H1 (cell line): ENCODE data around the gene ACOT2. TPM values are rescaled to one million over a fixed set of nuclear protein-coding genes. Genes with fewer than 3 reads are reported as not detected.
"Not testable (repeated sequence)": the region's sequence is repeated elsewhere in the genome, so short reads cannot be mapped to it uniquely, and the experiment has no call there.

Source experiments
- CTCF ChIA-PET: fragments of 300-600 bp; sonication (Branson Sonifier 250); formaldehyde crosslinking; loops from one replicate; lab custom pipeline; 2021; ENCODE audit not compliant: partially characterized antibody; lab: Charles Lee
- POLR2A ChIA-PET: fragments of 300-600 bp; sonication (Branson Sonifier 250); formaldehyde crosslinking; loops from one replicate; lab custom pipeline; 2021; ENCODE audit warnings: inconsistent platforms; ENCODE audit not compliant: partially characterized antibody; lab: Charles Lee
- DNase-seq, 2 experiments: peaks; one replicate each; pipeline versions ENCODE4 v3.0.0 to v3.0.0-alpha.2; 2010 to 2022; ENCODE audit warnings: low spot score in 2 of 2, low read depth in 1 of 2, mixed read lengths in 1 of 2
- FAIRE-seq: peaks from 2 replicates; lab custom pipeline; 2011; peaks lifted over from hg19 to GRCh38; lab: Jason Lieb, UNC
- H2AFZ ChIP-seq: 2 replicates; pipeline ENCODE4 v1.8.1; 2012; ENCODE audit warnings: low read length, inconsistent platforms
- H2AK5ac ChIP-seq: 2 replicates; pipeline ENCODE4 v1.6.1; 2013; ENCODE audit warnings: low read depth, low read length
- H2BK120ac ChIP-seq: replicated peaks from 2 replicates; pipeline ENCODE3; 2013; ENCODE audit warnings: low read depth, low read length, inconsistent platforms
- H2BK12ac ChIP-seq: 2 replicates; pipeline ENCODE4 v1.6.1; 2013; ENCODE audit warnings: low read depth, low read length
- H2BK15ac ChIP-seq: 2 replicates; pipeline ENCODE4 v1.6.1; 2013; ENCODE audit warnings: low read length
- H2BK20ac ChIP-seq: 2 replicates; pipeline ENCODE4 v1.6.1; 2013; ENCODE audit warnings: low read length
- H2BK5ac ChIP-seq: 2 replicates; pipeline ENCODE4 v1.6.1; 2013; ENCODE audit warnings: low read depth, low read length
- H3K14ac ChIP-seq: 2 replicates; pipeline ENCODE4 v1.6.1; 2013; ENCODE audit warnings: inconsistent platforms; ENCODE audit not compliant: insufficient read length
- H3K18ac ChIP-seq: 2 replicates; pipeline ENCODE4 v1.6.1; 2013; ENCODE audit warnings: low read length; ENCODE audit errors: extremely low read depth
- H3K23ac ChIP-seq: 2 replicates; pipeline ENCODE4 v1.6.1; 2013; ENCODE audit warnings: inconsistent platforms; ENCODE audit not compliant: insufficient read length
- H3K23me2 ChIP-seq: 2 replicates; pipeline ENCODE4 v1.6.1; 2013; ENCODE audit warnings: low read depth, low read length
- H3K27ac ChIP-seq: 2 replicates; pipeline ENCODE4 v1.6.1; 2011; ENCODE audit warnings: low read depth, low read length, inconsistent platforms
- H3K27me3 ChIP-seq, 4 experiments: replicated peaks in 1 of 4; 1 replicate in 1 of 4; 2 replicates in 3 of 4; pipeline versions ENCODE4 v1.6.1 to v1.8.1; 2011 to 2013; ENCODE audit warnings: low read length in 3 of 4, mild to moderate bottlenecking in 3 of 4, inconsistent platforms in 2 of 4, mixed read lengths in 2 of 4, moderate library complexity in 1 of 4; ENCODE audit not compliant: control insufficient read depth in 3 of 4, insufficient read depth in 3 of 4; ENCODE audit errors: extremely low read depth in 1 of 4
- H3K36me3 ChIP-seq, 4 experiments: 2 replicates each; pipeline versions ENCODE4 v1.6.1 to v1.8.1; 2011 to 2013; ENCODE audit warnings: mild to moderate bottlenecking in 4 of 4, low read length in 3 of 4, moderate library complexity in 2 of 4, control low read depth in 1 of 4, inconsistent platforms in 1 of 4; ENCODE audit not compliant: insufficient read depth in 4 of 4, control insufficient read depth in 2 of 4
- H3K4ac ChIP-seq: replicated peaks from 2 replicates; pipeline ENCODE3; 2013; ENCODE audit warnings: low read length, low read depth, mixed read lengths, inconsistent platforms; ENCODE audit not compliant: insufficient read length
- H3K4me1 ChIP-seq, 4 experiments: replicated peaks in 1 of 4; 1 replicate in 1 of 4; 2 replicates in 3 of 4; pipeline versions ENCODE4 v1.6.1 to v1.8.1; 2011 to 2013; ENCODE audit warnings: low read length in 3 of 4, inconsistent platforms in 2 of 4, mixed read lengths in 1 of 4; ENCODE audit not compliant: insufficient read depth in 4 of 4, control insufficient read depth in 3 of 4
- H3K4me2 ChIP-seq, 2 experiments: 2 replicates each; pipeline versions ENCODE4 v1.6.1 to v1.8.1; 2011 to 2013; ENCODE audit warnings: low read depth in 2 of 2, low read length in 2 of 2, control low read depth in 1 of 2, inconsistent platforms in 1 of 2, mild to moderate bottlenecking in 1 of 2; ENCODE audit not compliant: insufficient read depth in 1 of 2
- H3K4me3 ChIP-seq, 4 experiments: fragments of 200-600, 300-600 bp in 1 of 4; sonication (generic), shearing (Covaris generic), sonication (Bioruptor Twin) in 1 of 4; 2 replicates each; pipeline versions ENCODE4 v1.5.1 to v1.8.1; 2011 to 2016; ENCODE audit warnings: low read length in 4 of 4, low read depth in 3 of 4, control low read depth in 2 of 4, inconsistent platforms in 2 of 4, mild to moderate bottlenecking in 2 of 4, mixed read lengths in 1 of 4, moderate library complexity in 1 of 4; ENCODE audit not compliant: insufficient read depth in 2 of 4; ENCODE audit errors: extremely low read depth in 1 of 4
- H3K56ac ChIP-seq: replicated peaks from 2 replicates; pipeline ENCODE3; 2013; ENCODE audit warnings: low read depth, mild to moderate bottlenecking, mixed read lengths, low read length, inconsistent platforms; ENCODE audit not compliant: insufficient read length
- H3K79me1 ChIP-seq: 2 replicates; pipeline ENCODE4 v1.6.1; 2013; ENCODE audit warnings: low read depth, low read length, control low read depth
- H3K79me2 ChIP-seq, 2 experiments: 2 replicates each; pipeline versions ENCODE4 v1.6.1 to v1.8.1; 2012 to 2013; ENCODE audit warnings: low read length in 2 of 2, mild to moderate bottlenecking in 2 of 2, inconsistent platforms in 1 of 2; ENCODE audit not compliant: insufficient read depth in 2 of 2, control insufficient read depth in 1 of 2
- H3K9ac ChIP-seq, 4 experiments: replicated peaks in 1 of 4; 1 replicate in 1 of 4; 2 replicates in 3 of 4; pipeline versions ENCODE4 v1.6.1 to v1.8.1; 2011 to 2013; ENCODE audit warnings: low read depth in 3 of 4, low read length in 3 of 4, control low read depth in 2 of 4, mild to moderate bottlenecking in 2 of 4, moderate library complexity in 2 of 4, inconsistent platforms in 1 of 4; ENCODE audit errors: extremely low read depth in 1 of 4
- H3K9me3 ChIP-seq, 2 experiments: 2 replicates each; pipeline versions ENCODE4 v1.6.1 to v1.8.1; 2012 to 2013; ENCODE audit warnings: mild to moderate bottlenecking in 2 of 2, moderate library complexity in 2 of 2, control low read depth in 1 of 2, inconsistent platforms in 1 of 2, low read depth in 1 of 2, low read length in 1 of 2, mixed read lengths in 1 of 2; ENCODE audit not compliant: insufficient read depth in 2 of 2
- H4K20me1 ChIP-seq, 2 experiments: replicated peaks in 1 of 2; 2 replicates each; pipeline versions ENCODE3 to v1.8.1; 2011 to 2013; ENCODE audit warnings: inconsistent platforms in 2 of 2, low read length in 2 of 2, mild to moderate bottlenecking in 1 of 2; ENCODE audit not compliant: insufficient read depth in 2 of 2, control insufficient read depth in 1 of 2
- H4K5ac ChIP-seq: 2 replicates; pipeline ENCODE4 v1.6.1; 2013; ENCODE audit warnings: low read length, low read depth, mixed read lengths, inconsistent platforms; ENCODE audit not compliant: insufficient read length
- H4K8ac ChIP-seq: 2 replicates; pipeline ENCODE4 v1.8.0; 2013; ENCODE audit warnings: mild to moderate bottlenecking, moderate library complexity, low read length, inconsistent platforms; ENCODE audit not compliant: insufficient read depth; ENCODE audit errors: extremely low read depth
- H4K91ac ChIP-seq: replicated peaks from 2 replicates; pipeline ENCODE3; 2013; ENCODE audit warnings: low read length, mixed read lengths, inconsistent platforms; ENCODE audit not compliant: insufficient read length
- WGBS, 2 experiments: shearing (Covaris generic) in 1 of 2; methylation state at CpG; one replicate each; pipeline versions ENCODE4 v1.1.6 to v1.1.7; 2013 to 2015; ENCODE audit warnings: low lambda C conversion rate in 2 of 2, mixed read lengths in 2 of 2, inconsistent platforms in 1 of 2, low coverage in 1 of 2, missing lambda C conversion rate in 1 of 2; ENCODE audit not compliant: insufficient replicate concordance in 2 of 2, insufficient coverage in 1 of 2, insufficient read length in 1 of 2; ENCODE audit errors: extremely low coverage in 1 of 2, missing lambda C conversion rate in 1 of 2; 5-methylcytosine and 5-hydroxymethylcytosine counted together
- polyA plus RNA-seq, 7 experiments: library from polyadenylated mRNA; depleted of rRNA in 3 of 7; stranded (reverse) in 5 of 7; unstranded in 2 of 7; fragments of >200 nt in 5 of 7; fragments of 200-250 nt in 2 of 7; gene quantifications; 1 replicate in 5 of 7; 2 replicates in 1 of 7; 4 replicates in 1 of 7; pipeline versions ENCODE4 v1.2.1 to v1.2.3, GENCODE V29; 2011 to 2013; ENCODE audit warnings: missing spikeins in 2 of 7, mixed read lengths in 2 of 7
- total RNA-seq: library from RNA; stranded (reverse); fragmentation: NEBNext Ultra II Directional; extraction: Animal tissue kit (Norgen Biotek cat#: 25700); gene quantifications from 2 replicates; pipeline ENCODE4 v1.2.1, GENCODE V29; 2021

ACOT2 gene
- total and polyA plus RNA-seq, 2 of the 8 experiments (the other 6 are each of a cell fraction or from before 2014, with no cell fraction given), result 5.8 to 5.9 TPM

- not testable (repeated sequence) for H3K14ac ChIP-seq, H4K8ac ChIP-seq, H2BK15ac ChIP-seq, H3K9ac ChIP-seq, DNase-seq, H3K4me1 ChIP-seq, H3K4me2 ChIP-seq, H3K79me1 ChIP-seq, H3K18ac ChIP-seq, H2BK20ac ChIP-seq, H4K5ac ChIP-seq, H3K9me3 ChIP-seq, H3K4me3 ChIP-seq, H3K56ac ChIP-seq, H3K27ac ChIP-seq, H3K4ac ChIP-seq, H2AFZ ChIP-seq, H3K79me2 ChIP-seq, H3K36me3 ChIP-seq, H2BK12ac ChIP-seq, H3K27me3 ChIP-seq, FAIRE-seq, H4K20me1 ChIP-seq, H2BK120ac ChIP-seq, H4K91ac ChIP-seq, H3K23me2 ChIP-seq, H2AK5ac ChIP-seq, H3K23ac ChIP-seq, H2BK5ac ChIP-seq
- WGBS, 2 experiments, result 96% methylated on average over 15 of the region's 18 CpGs; no CpG with 5 or more reads in 1 of the 2 experiments
- POLR2A ChIA-PET, result interaction anchor here (1.4 kb wide), 1 partner anchor 21 kb away, joined by 3 read pairs; no protein-coding TSS in a partner anchor
- CTCF ChIA-PET, result interaction anchor here (0.8 to 5.8 kb wide), 6 partner anchors 22 to 94 kb away, joined by 3 to 22 read pairs (median 6); no protein-coding TSS in a partner anchor
These were observed 2.6 kb upstream of the ACOT2 start for GRCh38 chr14:73566431-73566830.

- 95% methylated on average over 6 of the region's 6 CpGs; no CpG with 5 or more reads in 1 of the 2 experiments for WGBS, 2 experiments
- not testable (repeated sequence) for H3K4me3 ChIP-seq, H3K14ac ChIP-seq, H3K18ac ChIP-seq, H4K91ac ChIP-seq, H2AK5ac ChIP-seq, H4K20me1 ChIP-seq, H3K23ac ChIP-seq, H4K5ac ChIP-seq, H2AFZ ChIP-seq, H3K4me2 ChIP-seq, H3K36me3 ChIP-seq, H3K27me3 ChIP-seq, H2BK12ac ChIP-seq, H2BK5ac ChIP-seq, H2BK20ac ChIP-seq, H3K56ac ChIP-seq, H3K9me3 ChIP-seq, H3K23me2 ChIP-seq, FAIRE-seq, H3K79me2 ChIP-seq, H3K4me1 ChIP-seq, H3K4ac ChIP-seq, DNase-seq, H4K8ac ChIP-seq, H2BK15ac ChIP-seq, H3K79me1 ChIP-seq, H2BK120ac ChIP-seq, H3K9ac ChIP-seq, H3K27ac ChIP-seq
- ChIA-PET CTCF (interaction anchor here (0.5 to 5.8 kb wide), 6 partner anchors 13 to 95 kb away, joined by 3 to 22 read pairs (median 5); no protein-coding TSS in a partner anchor), POLR2A (interaction anchor here (1.0 to 1.4 kb wide), 2 partner anchors 28 to 66 kb away, joined by 3 to 4 read pairs; no protein-coding TSS in a partner anchor)
These were observed 2.1 kb upstream of the ACOT2 start for GRCh38 chr14:73566935-73567334.
